ENCODE measurements around the gene MET.

- TF ChIP-seq CTCF (IDR thresholded peaks at IDR 0.05) (no peak), POLR2A (IDR thresholded peaks at IDR 0.05) (no peak)
Observed at GRCh38 chr7:116726713-116727431, 54.9 kb downstream of the MET start.
